HG02973 (cell line): ENCODE results near the gene SRPK1.

Experiments used
- ATAC-seq: cut with Tn5 transposase; IDR thresholded peaks from one replicate; pipeline ENCODE4 v1.9.1; 2021; ENCODE audit warnings: moderate library complexity; ENCODE audit not compliant: unreplicated experiment

The SRPK1 gene

GRCh38 chr6:35786272-35786671 is 134.6 kb downstream of the SRPK1 start:
- ATAC-seq, result no peak

GRCh38 chr6:35784200-35784599 is 136.7 kb downstream of the SRPK1 start:
- no peak for ATAC-seq
